ENCODE measurements around the gene TBC1D7. TPM values are rescaled to one million over a fixed set of nuclear protein-coding genes. Genes with fewer than 3 reads are reported as not detected.

Gene TBC1D7
- total and polyA plus RNA-seq, 2 donors (not counting 1 experiment from before 2014, with no cell fraction given) = 21.5 to 22.3 TPM

- ATAC-seq (ENCODE audit: low read depth) = no peak
- H3K4me3 ChIP-seq (ENCODE audit: control extremely low read depth in 1 of 5, extremely low read depth in 1 of 5, insufficient read depth in 1 of 5, low read depth in 2 of 5, low read length in 4 of 5) = no peak overlapping the region
- no peak overlapping the region for H3K27ac ChIP-seq (ENCODE audit: low read length in 2 of 2)
- H4K20me1 ChIP-seq (ENCODE audit: control insufficient read depth, insufficient read depth, low read length, poor library complexity, severe bottlenecking) = no peaks in the 10 kb centered on the region
- CTCF ChIA-PET = interaction anchor here (1.4 kb wide), 1 partner anchor 121 kb away, joined by 6 read pairs; no protein-coding TSS in a partner anchor
- no peak overlapping the region for H2AFZ ChIP-seq (ENCODE audit: insufficient read depth, low read depth, low read length, poor library complexity, severe bottlenecking)
- H3K9me3 Mint-ChIP-seq (ENCODE audit: insufficient read depth) = no peaks in the 10 kb centered on the region
- 92% methylated on average over 4 of the region's 5 CpGs for WGBS (ENCODE audit: insufficient coverage)
- no peaks in the 10 kb centered on the region for H3K27me3 ChIP-seq (replicated peaks in 1 of 4; ENCODE audit: control extremely low read depth in 1 of 4, control insufficient read depth in 3 of 4, insufficient read depth in 4 of 4, low read length in 3 of 4)
- peaks cover 4% of the 10 kb centered on the region for H3K4me1 Mint-ChIP-seq
- no peak for TF ChIP-seq EZH2 (IDR thresholded peaks at IDR 0.05; ENCODE audit: borderline replicate concordance, insufficient read depth, low read depth, low read length, poor library complexity, severe bottlenecking)
- TF ChIP-seq CTCF (IDR thresholded peaks at IDR 0.05) = no peak
- no peak overlapping the region for H3K4me2 ChIP-seq (replicated peaks; ENCODE audit: low read depth, low read length, poor library complexity, severe bottlenecking)
- no peak for DNase-seq
- peaks cover 12 to 71% of the 10 kb centered on the region in 2 experiments for H3K36me3 ChIP-seq (replicated peaks in 1 of 2; ENCODE audit: control extremely low read depth in 1 of 2, control insufficient read depth in 1 of 2, extremely low read depth in 1 of 2, insufficient read depth in 2 of 2, low read length in 1 of 2)
- H3K4me3 Mint-ChIP-seq = no peak overlapping the region
- no peaks in the 10 kb centered on the region for H3K27me3 Mint-ChIP-seq
- intact Hi-C loops (cut with micrococcal nuclease) = no loop called here
- POLR2A ChIA-PET = no interaction called here
- H3K9ac ChIP-seq (ENCODE audit: low read length) = no peak overlapping the region
- no peak overlapping the region for H3K27ac Mint-ChIP-seq
- no peaks in the 10 kb centered on the region for H3K4me1 ChIP-seq (ENCODE audit: control insufficient read depth in 2 of 2, insufficient read depth in 2 of 2, low read length in 2 of 2)
- no peaks in the 10 kb centered on the region for H3K9me3 ChIP-seq (ENCODE audit: control extremely low read depth in 1 of 3, control insufficient read depth in 2 of 3, insufficient read depth in 1 of 3, low read length in 2 of 3)
- H3K79me2 ChIP-seq (ENCODE audit: control insufficient read depth, insufficient read depth, low read length) = peaks cover 20% of the 10 kb centered on the region
Observed at GRCh38 chr6:13315896-13316295, 12.4 kb downstream of the TBC1D7 start.

DNA sequence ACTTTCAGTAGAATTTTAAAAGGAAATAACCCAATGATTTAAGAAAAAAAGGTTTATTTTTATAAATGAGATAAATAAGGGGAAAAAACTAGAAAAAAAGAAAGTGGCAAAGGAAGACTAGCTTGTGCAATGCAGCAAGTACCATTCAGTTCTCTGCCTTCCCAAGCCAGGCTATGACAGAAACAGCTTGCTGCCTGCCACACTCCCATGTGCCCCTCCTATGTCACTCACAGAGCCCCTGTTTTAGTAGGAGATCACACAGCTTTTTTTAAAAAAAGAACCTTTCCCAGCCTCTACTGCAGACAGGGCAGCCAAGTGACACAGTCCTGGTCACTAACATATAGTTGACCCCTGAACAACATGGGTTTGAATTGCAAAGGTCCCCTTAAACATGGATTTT lies 13.5 kb downstream of the TBC1D7 start:
- H4K20me1 ChIP-seq (ENCODE audit: control insufficient read depth, insufficient read depth, low read length, poor library complexity, severe bottlenecking) = no peaks in the 10 kb centered on the region
- H3K9ac ChIP-seq (ENCODE audit: low read length) = no peak overlapping the region
- intact Hi-C loops (cut with micrococcal nuclease) = no loop called here
- ATAC-seq (ENCODE audit: low read depth) (no peak), DNase-seq (no peak)
- H3K4me1 Mint-ChIP-seq = peaks cover 4% of the 10 kb centered on the region
- H3K4me1 ChIP-seq (ENCODE audit: control insufficient read depth in 2 of 2, insufficient read depth in 2 of 2, low read length in 2 of 2) = no peaks in the 10 kb centered on the region
- POLR2A ChIA-PET = interaction anchor here (1.4 kb wide), 1 partner anchor 13 kb away, joined by 5 read pairs; the partner anchor contains the start of gene TBC1D7
- H3K4me3 Mint-ChIP-seq = no peak overlapping the region
- H3K9me3 Mint-ChIP-seq (ENCODE audit: insufficient read depth) = no peaks in the 10 kb centered on the region
- no peaks in the 10 kb centered on the region for H3K9me3 ChIP-seq (ENCODE audit: control extremely low read depth in 1 of 3, control insufficient read depth in 2 of 3, insufficient read depth in 1 of 3, low read length in 2 of 3)
- no peak overlapping the region for H3K27ac ChIP-seq (ENCODE audit: low read length in 2 of 2)
- H3K27me3 ChIP-seq (replicated peaks in 1 of 4; ENCODE audit: control extremely low read depth in 1 of 4, control insufficient read depth in 3 of 4, insufficient read depth in 4 of 4, low read length in 3 of 4) = no peaks in the 10 kb centered on the region
- H3K36me3 ChIP-seq (replicated peaks in 1 of 2; ENCODE audit: control extremely low read depth in 1 of 2, control insufficient read depth in 1 of 2, extremely low read depth in 1 of 2, insufficient read depth in 2 of 2, low read length in 1 of 2) = peaks cover 10 to 63% of the 10 kb centered on the region in 2 experiments
- no peak overlapping the region for H2AFZ ChIP-seq (ENCODE audit: insufficient read depth, low read depth, low read length, poor library complexity, severe bottlenecking)
- peaks cover 22% of the 10 kb centered on the region for H3K79me2 ChIP-seq (ENCODE audit: control insufficient read depth, insufficient read depth, low read length)
- TF ChIP-seq CTCF (IDR thresholded peaks at IDR 0.05) (no peak), EZH2 (IDR thresholded peaks at IDR 0.05; ENCODE audit: borderline replicate concordance, insufficient read depth, low read depth, low read length, poor library complexity, severe bottlenecking) (no peak)
- H3K4me3 ChIP-seq (ENCODE audit: control extremely low read depth in 1 of 5, extremely low read depth in 1 of 5, insufficient read depth in 1 of 5, low read depth in 2 of 5, low read length in 4 of 5) = no peak overlapping the region
- CTCF ChIA-PET = interaction anchor here (0.6 to 1.4 kb wide), 4 partner anchors 12 to 404 kb away, joined by 3 to 5 read pairs (median 3); no protein-coding TSS in a partner anchor
- H3K4me2 ChIP-seq (replicated peaks; ENCODE audit: low read depth, low read length, poor library complexity, severe bottlenecking) = no peak overlapping the region
- H3K27ac Mint-ChIP-seq = no peak overlapping the region
- no peaks in the 10 kb centered on the region for H3K27me3 Mint-ChIP-seq

Data from B cell (primary cell).